Stimulated activated naive CD8-positive, alpha-beta T cell treated with anti-CD3 and anti-CD28 coated beads, Interleukin-15, Interleukin-2, amounts not matched to agents 100 U/mL and 50 U/mL, for 24 hours (primary cell): ENCODE data around the gene CCDC40.
"Not testable (repeated sequence)": the region's sequence is repeated elsewhere in the genome, so short reads cannot be mapped to it uniquely, and the experiment has no call there.

Experiments
- ATAC-seq: fragments of 150-1000 bp; cut with Tn5 transposase; one replicate; pipeline ENCODE4 v1.10.0; 2021
- DNase-seq: peaks from one replicate; pipeline ENCODE4 v3.0.0; 2021

The CCDC40 gene

DNA sequence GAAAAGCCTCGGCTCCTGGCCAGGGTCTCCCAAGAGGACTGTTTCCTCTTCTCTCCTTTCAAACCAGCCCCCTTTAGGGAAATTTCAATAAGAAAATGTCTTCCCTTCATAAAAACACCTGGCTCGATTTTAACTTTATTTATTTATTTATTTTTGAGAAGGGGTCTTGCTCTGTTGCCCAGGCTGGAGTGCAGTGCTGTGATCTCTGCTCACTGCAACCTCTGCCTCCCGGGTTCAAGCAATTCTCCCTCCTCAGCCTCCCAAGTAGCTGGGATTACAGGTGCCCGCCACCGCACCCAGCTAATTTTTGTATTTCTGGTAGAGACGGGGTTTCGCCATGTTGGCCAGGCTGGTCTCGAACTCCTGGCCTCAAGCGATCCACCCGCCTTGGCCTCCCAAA is 10.3 kb downstream of the CCDC40 start:
- not testable (repeated sequence) for DNase-seq, ATAC-seq

DNA sequence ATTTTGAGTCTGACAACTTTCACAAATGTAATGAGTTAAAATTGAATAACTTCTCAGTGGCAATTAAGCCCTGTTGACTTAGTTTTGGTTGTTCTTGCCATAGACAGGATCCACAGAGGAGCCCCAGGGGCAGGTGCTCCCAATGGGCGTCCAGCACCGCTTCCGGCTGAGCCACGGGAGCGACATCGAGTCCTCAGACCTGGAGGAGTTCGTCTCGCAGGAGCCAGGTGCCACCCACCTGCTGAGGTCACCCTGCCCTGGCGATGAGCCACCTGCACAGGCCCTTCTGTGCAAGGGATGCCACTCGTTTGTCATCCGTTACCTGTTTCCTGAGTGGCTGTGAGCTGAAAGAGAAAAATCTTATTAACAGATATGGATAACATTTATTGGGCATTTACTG is 10.7 kb downstream of the CCDC40 start:
- no peak for ATAC-seq
- no peak for DNase-seq

DNA sequence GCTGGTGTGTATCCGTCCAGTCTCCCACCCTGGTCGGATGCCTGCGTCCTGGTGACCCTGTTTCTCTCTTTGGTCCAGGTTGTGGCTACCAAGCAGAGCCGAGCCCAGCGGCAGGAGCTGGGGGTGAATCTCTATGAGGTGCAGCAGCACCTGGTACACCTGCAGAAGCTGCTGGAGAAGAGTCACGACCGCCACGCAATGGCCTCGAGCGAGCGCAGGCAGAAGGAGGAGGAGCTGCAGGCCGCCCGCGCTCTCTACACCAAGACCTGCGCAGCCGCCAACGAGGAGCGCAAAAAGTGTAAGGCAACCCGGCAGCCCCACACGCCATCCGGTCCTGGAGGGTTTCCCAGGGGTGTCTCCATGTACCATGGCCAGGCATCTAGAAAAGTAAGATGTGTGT is 13.5 kb downstream of the CCDC40 start:
- ATAC-seq (no peak), DNase-seq (no peak)

DNA sequence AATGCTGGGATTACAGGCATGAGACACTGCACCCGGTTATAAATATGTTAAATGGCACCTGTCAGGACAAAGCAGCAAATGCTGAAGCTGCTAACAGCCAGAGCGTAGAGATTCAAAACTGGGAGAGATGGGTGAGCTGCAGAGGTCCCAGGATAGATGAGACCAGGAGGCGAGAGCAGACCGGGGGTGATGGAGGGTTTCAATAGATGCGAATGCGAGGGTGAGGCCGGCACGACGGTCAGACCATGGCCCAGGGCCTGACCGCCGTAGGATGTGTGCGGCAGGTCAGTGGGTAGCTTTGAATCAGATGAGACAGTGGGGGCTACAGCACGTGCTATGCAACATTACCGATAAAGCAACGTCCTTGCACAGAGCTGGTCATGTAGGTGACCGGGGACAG is 14.3 kb downstream of the CCDC40 start:
- DNase-seq (no peak), ATAC-seq (no peak)

DNA sequence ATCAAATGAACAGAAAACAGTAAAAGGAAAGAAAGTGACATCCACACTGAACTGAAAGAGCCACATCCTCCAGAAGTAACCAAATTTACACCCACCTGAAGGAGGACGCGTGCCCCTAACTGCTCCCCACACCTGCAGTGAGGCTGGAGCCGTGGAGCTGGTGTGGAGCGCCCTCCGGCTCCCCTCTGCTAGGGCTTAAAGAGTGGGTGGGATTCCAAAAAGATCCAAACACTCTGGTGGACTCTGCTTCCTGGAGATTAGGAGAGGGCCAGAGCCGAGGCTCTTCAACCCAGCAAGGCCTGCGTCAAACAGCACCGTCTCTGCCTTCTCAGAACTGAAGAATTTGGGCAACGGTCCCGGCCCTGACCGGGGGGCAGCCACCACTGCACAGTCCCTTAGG is 15.2 kb downstream of the CCDC40 start:
- no peak for ATAC-seq
- DNase-seq: no peak

DNA sequence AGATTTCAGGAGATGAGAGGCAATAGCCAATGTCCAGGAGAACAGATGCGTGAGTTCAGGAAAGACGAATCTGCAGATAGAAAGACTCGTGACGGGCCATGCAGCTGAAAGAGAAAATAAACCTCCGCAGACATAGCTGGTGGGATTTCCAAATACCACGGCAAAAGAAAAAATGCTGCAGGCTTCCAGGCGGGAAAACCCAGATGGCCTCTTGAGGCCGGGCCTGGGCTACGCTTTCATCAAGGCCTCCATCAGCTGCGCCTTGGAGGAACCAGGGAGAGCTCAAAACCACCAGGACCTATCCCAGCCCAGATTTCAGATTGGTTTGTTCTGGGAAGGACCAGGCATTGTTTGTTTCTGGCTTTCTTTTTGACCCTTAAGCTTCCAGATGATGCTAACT is 16.7 kb downstream of the CCDC40 start:
- DNase-seq (no peak), ATAC-seq (no peak)

DNA sequence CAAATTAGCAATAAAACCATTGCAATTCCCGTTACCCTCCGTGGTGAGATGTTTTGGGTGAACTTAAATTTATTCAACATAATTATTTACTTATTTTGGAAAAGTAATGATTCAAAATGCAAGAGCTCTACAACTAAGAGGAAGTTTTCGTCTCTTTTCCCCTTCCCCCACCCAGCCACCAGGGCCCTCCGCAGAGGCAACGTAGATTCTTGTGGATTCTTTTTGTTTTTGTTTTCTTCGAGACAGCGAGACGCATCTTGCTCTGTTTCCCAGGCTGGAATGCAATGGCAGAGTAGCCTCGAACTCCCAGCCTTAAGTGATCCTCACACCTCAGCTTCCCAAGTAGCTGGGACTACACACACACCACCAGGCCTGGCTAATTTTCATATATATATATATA is 19.2 kb downstream of the CCDC40 start:
- no peak for ATAC-seq
- no peak for DNase-seq

DNA sequence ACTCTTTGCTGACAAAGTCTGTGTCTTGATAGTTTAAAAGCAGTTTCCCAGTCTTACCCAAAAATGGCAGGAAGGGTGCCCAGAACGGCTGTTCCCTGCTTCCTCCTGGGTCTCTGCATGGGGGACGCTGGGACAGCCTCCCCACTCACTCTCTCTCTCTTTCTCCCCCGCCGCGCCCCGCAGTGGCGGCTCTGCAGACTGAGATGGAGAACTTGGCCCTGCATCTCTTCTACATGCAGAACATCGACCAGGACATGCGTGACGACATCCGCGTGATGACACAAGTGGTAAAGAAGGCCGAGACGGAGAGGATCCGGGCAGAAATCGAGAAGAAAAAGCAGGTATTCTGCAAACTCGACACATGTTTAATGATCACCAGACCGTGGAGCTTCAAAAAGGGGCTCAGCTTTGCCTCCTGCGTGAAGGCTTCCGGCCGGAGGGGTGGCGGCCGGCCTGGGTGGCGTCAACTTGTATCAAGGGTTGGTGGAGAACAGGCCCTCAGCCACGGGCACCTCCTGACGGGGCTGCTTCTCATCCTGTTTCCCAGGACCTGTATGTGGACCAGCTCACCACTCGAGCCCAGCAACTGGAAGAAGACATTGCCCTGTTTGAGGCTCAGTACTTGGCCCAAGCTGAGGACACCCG is 22.0 kb downstream of the CCDC40 start:
- DNase-seq (no peak), ATAC-seq (no peak)

DNA sequence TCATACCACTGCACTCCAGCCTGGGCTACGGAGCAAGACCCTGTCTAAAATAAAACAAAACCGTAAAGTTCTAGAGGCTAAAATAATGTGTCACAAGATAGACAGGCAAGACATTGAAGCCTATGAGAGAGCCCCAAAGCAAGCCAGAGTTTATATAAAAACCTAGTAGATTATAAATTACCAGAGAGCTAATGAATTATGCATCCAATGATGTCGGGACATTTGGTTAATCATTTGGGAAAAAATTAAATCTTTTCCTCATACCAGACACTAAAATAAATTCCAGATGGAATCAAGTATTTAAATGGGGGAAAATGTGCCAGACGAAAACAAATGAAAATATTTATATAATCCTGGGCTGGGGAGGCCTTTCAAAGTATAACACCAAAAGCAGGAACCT is 24.2 kb downstream of the CCDC40 start:
- ATAC-seq: no peak
- DNase-seq: no peak

DNA sequence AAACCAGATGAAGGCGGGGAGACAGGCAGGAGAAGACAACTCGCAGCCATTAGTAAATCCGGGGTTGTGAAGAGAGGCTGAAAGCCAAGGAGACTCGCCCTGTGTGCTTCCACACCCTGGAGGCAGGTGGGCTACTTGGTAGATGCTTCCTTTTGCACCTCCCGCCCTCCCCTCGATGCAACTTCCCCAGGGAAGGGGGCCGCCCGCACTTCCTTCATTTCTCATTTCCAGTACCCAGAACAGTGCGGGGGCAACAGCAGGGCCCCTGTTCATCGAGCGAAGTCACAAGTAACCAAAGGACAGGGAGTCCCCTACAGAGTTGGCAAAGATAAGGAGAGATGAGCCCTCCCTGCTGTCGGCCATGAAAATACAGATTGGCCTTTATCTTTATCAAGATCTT is 25.0 kb downstream of the CCDC40 start:
- DNase-seq (no peak), ATAC-seq (no peak)

DNA sequence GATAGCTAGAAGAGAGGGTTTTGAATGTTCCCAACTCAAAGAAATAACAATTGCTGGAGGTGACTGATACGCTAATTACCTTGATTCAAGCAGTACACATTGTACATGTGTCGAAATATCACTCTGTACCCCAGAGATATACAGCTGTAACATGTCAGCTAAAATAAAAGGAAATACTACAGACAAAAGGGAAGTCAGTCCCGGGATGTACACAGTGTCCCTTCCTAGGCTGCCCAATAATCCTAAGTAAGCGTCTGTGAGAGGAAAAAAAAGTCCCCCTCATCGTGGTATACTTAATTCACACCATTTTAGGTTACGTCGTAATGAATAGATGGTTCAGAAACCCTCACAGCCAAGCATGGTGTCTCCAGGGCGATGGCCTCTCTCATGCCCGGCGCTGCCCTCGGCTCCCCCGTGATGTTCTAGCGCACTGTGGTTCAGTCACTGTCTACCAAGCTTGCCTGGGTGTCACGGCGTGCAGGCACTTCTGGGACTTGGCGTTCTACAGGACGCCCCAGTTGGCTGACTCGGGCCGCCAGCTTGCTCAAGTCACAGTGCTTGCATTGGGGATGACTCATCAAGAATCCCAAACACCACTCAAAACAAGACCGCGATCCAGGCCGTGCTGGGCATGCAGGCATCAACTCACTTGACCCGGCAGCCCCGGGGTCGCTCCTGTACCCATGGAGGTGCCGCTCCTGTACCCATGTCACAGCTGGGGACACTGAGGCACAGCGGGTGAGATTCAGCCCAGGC is 27.6 kb downstream of the CCDC40 start:
- no peak for DNase-seq
- no peak for ATAC-seq

DNA sequence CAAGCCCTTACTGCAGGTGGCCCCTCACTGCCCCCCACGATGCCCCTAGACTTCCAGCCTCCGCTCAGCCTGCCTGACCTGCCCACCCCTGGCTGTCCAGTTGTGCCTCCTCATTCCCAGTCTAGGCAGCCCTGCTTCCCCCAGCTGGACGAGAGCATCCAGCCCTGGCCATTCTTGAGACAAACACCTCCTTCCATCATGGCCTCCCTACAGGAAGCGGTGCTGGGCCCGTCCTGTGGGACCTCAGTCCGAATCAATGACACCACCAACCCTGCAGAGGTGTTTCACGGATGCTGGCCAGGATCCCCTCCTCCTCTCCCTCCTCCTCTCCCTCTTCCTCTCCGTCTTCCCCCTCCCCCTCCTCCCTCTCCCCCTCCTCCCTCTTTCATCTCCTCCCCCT is 28.3 kb downstream of the CCDC40 start:
- ATAC-seq: no peak
- DNase-seq: no peak

DNA sequence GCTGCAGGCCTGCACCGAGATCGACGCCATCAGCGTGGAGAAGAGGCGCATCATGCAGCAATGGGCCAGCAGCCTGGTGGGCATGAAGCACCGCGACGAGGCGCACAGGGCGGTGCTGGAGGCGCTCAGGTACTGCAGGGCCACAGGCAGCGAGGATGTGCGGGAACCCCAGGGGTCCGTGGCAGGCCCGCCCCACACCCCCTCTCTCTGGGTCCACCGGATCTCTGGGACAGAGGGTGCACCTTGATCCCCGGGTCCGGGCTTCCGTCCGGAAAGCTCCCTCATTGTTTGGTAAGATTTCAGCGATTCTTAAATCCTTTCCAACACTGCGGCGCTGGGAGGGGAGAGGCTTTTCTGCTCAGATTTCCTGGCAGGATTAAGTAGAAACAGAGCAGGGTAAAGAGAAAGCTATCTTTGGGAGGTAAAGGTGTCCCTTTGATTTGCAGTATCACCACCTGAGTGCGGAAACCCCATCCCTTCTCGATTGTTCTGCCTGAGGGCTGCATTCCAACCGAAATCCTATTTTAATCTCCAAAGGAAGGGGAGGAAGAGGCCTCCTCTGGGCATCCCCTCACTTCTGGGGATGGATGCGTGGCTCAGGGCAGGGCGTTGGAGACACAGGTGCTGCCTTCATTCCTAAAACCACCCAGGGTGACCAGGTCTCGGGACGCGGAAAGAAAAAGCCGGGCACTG is 29.2 kb downstream of the CCDC40 start:
- ATAC-seq: no peak
- no peak for DNase-seq

DNA sequence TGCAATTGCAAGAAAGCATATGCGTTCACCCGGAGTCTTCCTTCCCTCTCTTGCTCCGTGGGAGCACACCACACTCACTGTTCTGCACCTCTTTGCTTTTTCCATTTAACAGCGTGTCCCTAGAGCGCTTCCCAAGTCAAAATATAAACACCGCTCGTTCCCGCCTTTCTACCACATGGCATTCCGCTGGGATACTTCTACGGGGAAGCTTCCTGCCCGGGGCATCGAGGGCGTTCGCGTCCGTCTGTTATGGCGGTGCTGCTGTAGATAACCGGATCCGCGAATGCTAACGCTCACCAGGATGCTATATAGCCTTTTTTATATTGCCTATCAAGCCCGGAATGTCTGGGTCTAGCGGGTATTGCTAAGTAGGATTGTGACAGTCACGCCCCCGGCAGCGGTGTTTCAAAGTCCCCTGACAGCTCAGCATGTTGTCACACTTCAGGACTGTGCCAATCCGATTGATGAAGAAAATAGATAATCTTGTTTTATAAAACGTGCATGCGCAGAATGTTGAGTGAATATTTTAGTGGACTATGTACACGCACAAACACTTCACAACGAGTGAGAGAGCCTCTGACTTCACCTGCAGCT is 31.0 kb downstream of the CCDC40 start:
- DNase-seq (no peak), ATAC-seq (no peak)

DNA sequence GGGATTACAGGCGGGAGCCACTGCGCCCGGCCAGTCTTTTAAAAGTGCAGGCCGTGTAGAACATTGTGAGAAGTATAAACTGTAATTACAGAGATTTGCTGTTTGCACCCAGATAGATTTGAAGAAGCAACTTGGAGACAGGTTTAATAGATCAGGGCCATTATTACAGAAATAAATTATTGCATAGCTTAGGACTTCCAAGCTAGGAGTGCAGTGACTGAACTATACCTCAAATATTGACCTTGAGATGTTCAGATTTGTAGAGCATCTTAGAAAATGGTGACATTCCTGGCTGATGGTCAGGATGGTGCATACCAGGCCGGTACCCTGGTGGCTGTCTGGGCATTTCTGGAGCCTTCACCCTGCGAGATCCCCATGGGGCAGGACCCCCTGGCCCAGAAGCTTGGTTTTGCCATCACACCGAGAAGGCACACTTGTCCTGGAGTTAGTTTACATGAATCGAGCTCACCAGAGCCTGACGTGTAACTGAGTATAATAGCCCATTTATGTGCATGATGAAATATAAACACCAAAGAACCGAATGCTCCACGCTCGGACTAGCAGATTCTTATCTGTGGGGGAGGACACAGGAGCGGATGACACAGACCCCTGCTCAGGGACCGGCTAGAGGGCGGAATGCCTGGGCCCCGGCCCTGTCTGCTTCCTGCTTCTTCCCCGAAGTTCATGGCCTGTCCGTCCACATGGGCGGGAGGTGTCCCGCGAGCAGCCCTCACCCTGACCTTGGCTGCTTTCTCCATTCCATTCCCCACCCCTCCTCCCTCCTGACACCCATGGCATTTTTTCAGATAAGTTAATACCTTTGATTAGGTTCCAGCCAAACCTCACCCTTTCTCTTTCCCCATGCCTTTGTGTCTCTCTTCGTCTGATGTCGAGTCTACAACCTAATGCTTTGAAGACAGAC is 32.1 kb downstream of the CCDC40 start:
- ATAC-seq (no peak), DNase-seq (no peak)

DNA sequence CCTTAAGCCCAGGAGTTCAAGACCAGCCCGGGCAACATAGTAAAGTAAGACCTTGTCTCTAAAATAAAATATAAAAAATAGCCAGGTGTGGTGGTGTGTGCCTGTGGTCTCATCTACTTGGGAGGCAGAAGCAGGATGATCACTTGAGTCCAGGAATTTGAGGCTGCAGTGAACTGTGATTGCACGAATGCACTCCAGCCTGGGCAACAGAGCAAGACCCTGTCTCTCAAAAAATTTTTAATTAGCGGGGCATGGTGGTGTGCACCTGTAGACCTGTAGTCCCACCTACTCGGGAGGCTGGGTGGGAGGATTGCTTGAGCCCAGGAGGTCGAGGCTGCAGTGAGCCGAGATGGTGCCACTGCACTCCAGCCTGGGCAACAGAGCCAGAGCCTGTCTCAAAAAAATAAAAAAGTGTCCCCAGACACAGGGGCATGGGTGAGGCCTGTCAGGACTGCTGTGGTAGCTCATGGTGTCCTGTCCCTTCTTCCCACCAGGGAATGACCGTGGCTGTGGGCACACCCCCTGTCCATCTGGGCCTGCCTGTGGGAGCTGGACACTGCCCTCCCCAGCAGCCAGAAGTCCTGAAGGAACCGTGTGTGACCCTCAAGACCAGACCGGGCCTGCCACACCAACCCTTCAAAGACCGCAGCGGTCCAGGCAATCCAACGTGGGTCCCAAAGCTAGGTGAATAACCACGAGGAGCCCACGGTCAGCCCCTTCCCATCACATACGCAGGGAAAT is 34.1 kb downstream of the CCDC40 start:
- ATAC-seq: no peak
- no peak for DNase-seq

DNA sequence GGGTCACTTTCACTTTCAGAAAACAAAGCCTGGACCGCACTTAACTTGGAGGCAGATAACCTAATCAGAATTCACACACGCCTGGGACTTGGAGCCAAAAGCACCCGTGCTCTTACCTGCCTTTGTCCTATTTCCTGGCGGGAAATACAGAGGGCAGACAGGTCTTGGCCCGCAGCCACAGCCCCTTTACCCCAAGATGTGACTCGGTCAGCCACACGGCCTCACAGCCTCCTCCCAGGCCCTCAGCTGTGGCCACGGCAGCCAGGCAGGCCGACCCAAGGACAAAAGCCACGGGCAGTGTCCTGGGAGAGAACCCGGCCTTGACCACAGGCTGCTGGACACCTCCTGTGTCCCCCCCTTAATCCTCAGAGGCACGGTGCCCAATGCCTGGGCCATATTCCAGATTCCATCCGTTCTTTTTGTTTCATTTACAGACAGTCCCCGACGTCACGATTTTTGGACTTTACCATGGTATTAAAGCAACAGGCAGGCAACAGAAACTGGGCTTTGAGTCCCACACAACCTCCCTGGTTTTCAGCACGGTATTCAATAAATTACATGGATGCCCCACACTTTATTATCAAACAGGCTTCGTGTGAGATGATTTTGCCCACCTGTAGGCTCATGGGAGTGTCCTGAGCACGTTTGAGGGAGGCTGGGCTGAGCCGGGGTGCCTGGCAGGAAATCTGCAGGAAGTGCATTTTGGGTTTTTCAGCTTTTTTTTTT is 34.8 kb downstream of the CCDC40 start:
- ATAC-seq (no peak), DNase-seq (no peak)

DNA sequence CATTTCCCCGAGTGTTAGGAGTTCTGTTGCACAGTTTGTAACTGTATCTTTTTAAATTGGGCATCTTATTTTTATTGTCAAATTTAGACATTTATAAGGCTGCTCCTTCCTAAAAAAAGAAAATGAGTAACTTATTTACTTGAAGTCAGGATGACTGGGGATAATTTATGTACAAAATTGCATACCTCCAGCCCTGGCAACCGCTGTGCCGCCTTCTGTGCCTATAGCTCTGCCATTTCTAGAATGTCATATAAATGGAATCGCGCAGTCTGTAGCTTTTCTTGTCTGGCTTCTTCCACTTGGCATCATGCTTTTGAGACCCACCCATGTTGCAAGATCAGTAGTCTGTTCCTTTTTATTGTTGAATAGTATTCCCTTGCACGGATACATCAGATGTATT is 36.0 kb downstream of the CCDC40 start:
- ATAC-seq (no peak), DNase-seq (no peak)

DNA sequence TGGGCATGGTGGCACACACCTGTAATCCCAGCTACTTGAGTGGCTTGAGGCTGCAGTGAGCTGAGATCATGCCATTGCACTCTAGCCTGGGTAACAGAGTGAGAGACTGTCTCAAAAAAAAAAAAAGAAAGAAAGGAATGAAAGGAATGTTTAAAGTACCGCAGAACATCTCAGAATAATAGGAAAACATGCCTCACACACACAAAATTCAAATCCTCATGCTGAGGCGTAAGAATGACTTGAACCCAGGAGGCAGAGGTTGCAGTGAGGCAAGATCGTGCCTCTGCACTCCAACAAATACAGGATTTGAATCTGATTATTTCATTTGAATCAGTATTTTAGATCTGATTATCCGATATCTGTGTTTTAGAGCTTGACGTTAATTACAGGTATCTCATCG is 43.6 kb downstream of the CCDC40 start:
- DNase-seq (no peak), ATAC-seq (no peak)

DNA sequence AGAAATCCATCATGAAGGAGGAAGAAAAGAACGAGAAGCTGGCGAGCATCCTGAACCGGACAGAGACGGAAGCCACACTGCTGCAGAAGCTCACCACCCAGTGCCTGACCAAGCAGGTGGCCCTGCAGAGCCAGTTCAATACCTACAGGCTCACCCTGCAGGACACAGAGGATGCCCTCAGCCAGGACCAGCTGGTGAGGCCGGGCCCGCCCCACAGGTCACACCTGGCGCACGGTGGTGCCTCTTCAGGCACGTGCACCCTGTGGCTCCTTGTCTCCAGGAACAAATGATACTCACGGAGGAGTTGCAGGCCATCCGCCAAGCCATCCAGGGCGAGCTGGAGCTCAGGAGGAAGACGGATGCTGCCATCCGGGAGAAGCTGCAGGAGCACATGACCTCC is 45.2 kb downstream of the CCDC40 start:
- ATAC-seq (peak; percentile 29), DNase-seq (no peak)
